Keratinocyte (primary cell): ENCODE results near the gene ZCCHC3. TPM values are rescaled to one million over a fixed set of nuclear protein-coding genes. Genes with fewer than 3 reads are reported as not detected.

Experiments
- DNase-seq: peaks from one replicate; pipeline ENCODE4 v3.0.0-alpha.2; 2011; ENCODE audit warnings: low read depth, missing footprints, low spot score
- FAIRE-seq: peaks from 2 replicates; lab custom pipeline; 2011; peaks lifted over from hg19 to GRCh38; lab: Jason Lieb, UNC
- H2AFZ ChIP-seq: 2 replicates; pipeline ENCODE4 v1.6.0; 2012; ENCODE audit warnings: low read length, control low read depth, inconsistent platforms; ENCODE audit not compliant: control insufficient read depth
- H3K27ac ChIP-seq: 2 replicates; pipeline ENCODE4 v1.5.1; 2011; ENCODE audit warnings: low read length; ENCODE audit not compliant: control insufficient read depth, insufficient read depth
- H3K27me3 ChIP-seq: 3 replicates; pipeline ENCODE4 v1.6.0; 2011; ENCODE audit warnings: low read length; ENCODE audit not compliant: control insufficient read depth, insufficient read depth; ENCODE audit errors: extremely low read depth
- H3K36me3 ChIP-seq, 2 experiments: 2 replicates in 1 of 2; 3 replicates in 1 of 2; pipeline ENCODE4 v1.5.1; 2011; ENCODE audit warnings: low read length in 2 of 2, mild to moderate bottlenecking in 1 of 2; ENCODE audit not compliant: control insufficient read depth in 2 of 2, insufficient read depth in 2 of 2; ENCODE audit errors: extremely low read depth in 1 of 2
- H3K4me1 ChIP-seq: 3 replicates; pipeline ENCODE4 v1.5.1; 2011; ENCODE audit warnings: low read length; ENCODE audit not compliant: control insufficient read depth, insufficient read depth; ENCODE audit errors: extremely low read depth
- H3K4me2 ChIP-seq: 3 replicates; pipeline ENCODE4 v1.6.0; 2011; ENCODE audit warnings: low read depth, low read length; ENCODE audit not compliant: control insufficient read depth, insufficient read depth; ENCODE audit errors: extremely low read depth
- H3K4me3 ChIP-seq, 3 experiments: fragments of 200-600 bp in 1 of 3; sonication (generic) in 1 of 3; 2 replicates in 2 of 3; 3 replicates in 1 of 3; pipeline ENCODE4 v1.5.1; 2011 to 2016; ENCODE audit warnings: low read length in 3 of 3, mild to moderate bottlenecking in 3 of 3, control low read depth in 2 of 3, inconsistent platforms in 1 of 3, low read depth in 1 of 3, mixed read lengths in 1 of 3, mixed run types in 1 of 3, moderate library complexity in 1 of 3; ENCODE audit not compliant: control insufficient read depth in 2 of 3, insufficient read depth in 2 of 3; ENCODE audit errors: extremely low read depth in 1 of 3
- H3K79me2 ChIP-seq: 2 replicates; pipeline ENCODE4 v1.6.0; 2012; ENCODE audit warnings: low read length; ENCODE audit not compliant: control insufficient read depth, insufficient read depth
- H3K9ac ChIP-seq: 3 replicates; pipeline ENCODE4 v1.6.0; 2011; ENCODE audit warnings: low read length; ENCODE audit not compliant: control insufficient read depth, insufficient read depth; ENCODE audit errors: extremely low read depth
- H3K9me1 ChIP-seq: 3 replicates; pipeline ENCODE4 v1.6.0; 2011; ENCODE audit warnings: low read length; ENCODE audit not compliant: control insufficient read depth, insufficient read depth; ENCODE audit errors: extremely low read depth
- H3K9me3 ChIP-seq: 2 replicates; pipeline ENCODE4 v1.5.1; 2012; ENCODE audit warnings: low read depth, low read length; ENCODE audit not compliant: control insufficient read depth
- H4K20me1 ChIP-seq: 3 replicates; pipeline ENCODE4 v1.6.0; 2011; ENCODE audit warnings: low read length; ENCODE audit not compliant: control insufficient read depth, insufficient read depth; ENCODE audit errors: extremely low read depth
- EZH2 ChIP-seq: IDR thresholded peaks from one replicate; pipeline ENCODE4 v1.6.1; 2012; ENCODE audit warnings: inconsistent platforms, mild to moderate bottlenecking, low read length, moderate library complexity
- dilution Hi-C: fragments of 300-500 bp; cut with MboI; formaldehyde crosslinking; loops from one replicate; pipeline ENCODE4 v1.7.0; 2020; ENCODE audit warnings: low sequenced_read_pairs; ENCODE audit not compliant: extremely low pct_ligation_motif_present
- polyA plus RNA-seq, 5 experiments: library from polyadenylated mRNA; depleted of rRNA in 3 of 5; stranded (reverse) in 3 of 5; stranded (forward) in 1 of 5; unstranded in 1 of 5; fragments of >200 nt; gene quantifications; 1 replicate in 1 of 5; 2 replicates in 3 of 5; 3 replicates in 1 of 5; pipeline versions ENCODE4 v1.2.1 to v1.2.3, GENCODE V29; 2011 to 2012; ENCODE audit warnings: missing spikeins in 2 of 5, low read depth in 1 of 5, low replicate concordance in 1 of 5
- TF ChIP-seq, protein P1 (sequence below), 3 experiments: IDR thresholded peaks in 1 of 3; conservative IDR thresholded peaks in 1 of 3; optimal IDR thresholded peaks in 1 of 3; 2 replicates in 2 of 3; 3 replicates in 1 of 3; pipeline versions ENCODE3 to v1.5.1; 2011; ENCODE audit warnings: low read length in 3 of 3, mild to moderate bottlenecking in 3 of 3, moderate library complexity in 2 of 3, control low read depth in 1 of 3, inconsistent platforms in 1 of 3; ENCODE audit not compliant: insufficient read depth in 2 of 3; ENCODE audit errors: extremely low read depth in 1 of 3

The ZCCHC3 gene
- polyA plus RNA-seq, 1 donor (not counting 4 experiments of a cell fraction or from before 2014, with no cell fraction given) = 5.7 TPM

DNA sequence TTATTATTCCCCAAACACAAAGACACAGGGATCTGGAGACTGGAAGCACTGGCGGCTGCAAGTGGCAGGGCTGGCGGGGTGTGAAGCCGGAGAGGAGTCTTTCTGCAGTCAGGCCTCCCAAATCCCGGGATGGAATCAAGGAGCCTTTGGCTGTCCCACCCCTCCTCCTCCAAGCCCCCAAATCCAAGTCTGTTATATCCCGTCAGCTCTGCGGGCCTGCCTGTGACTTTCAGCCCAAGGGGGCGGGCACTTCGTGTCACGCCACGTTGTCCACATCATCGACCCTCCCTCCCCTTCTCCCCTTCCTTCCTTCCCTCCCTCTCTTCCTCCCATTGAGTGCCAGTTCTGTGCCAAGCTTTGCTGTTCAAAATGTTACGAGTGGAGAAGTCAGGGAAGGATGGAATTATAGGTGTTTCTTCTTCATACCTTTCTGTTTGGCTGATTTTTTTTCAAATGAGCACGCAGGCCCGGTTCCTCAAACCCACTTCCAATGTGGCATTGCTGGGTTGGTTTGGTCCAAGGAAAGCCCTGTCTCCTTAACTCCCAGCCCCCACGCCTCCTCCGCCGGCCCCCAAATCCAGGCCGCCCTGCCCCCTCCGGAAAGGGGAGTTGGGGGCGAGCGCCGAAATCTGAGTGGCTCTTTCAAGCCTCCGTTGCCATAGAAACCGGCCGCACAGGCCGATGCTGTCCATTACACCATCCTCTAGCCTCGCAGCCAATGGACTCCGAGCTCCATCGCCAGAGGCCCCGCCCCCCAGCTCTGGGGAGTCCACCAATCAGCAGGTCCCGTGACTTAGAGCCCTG, 12.7 kb downstream of the ZCCHC3 start:
- no peaks in the 10 kb centered on the region for H3K36me3 ChIP-seq
- H3K9ac ChIP-seq = peak overlapping the region; percentile 44
- peaks cover 2% of the 10 kb centered on the region for H4K20me1 ChIP-seq
- H3K27me3 ChIP-seq = no peaks in the 10 kb centered on the region
- TF ChIP-seq, protein P1, sequence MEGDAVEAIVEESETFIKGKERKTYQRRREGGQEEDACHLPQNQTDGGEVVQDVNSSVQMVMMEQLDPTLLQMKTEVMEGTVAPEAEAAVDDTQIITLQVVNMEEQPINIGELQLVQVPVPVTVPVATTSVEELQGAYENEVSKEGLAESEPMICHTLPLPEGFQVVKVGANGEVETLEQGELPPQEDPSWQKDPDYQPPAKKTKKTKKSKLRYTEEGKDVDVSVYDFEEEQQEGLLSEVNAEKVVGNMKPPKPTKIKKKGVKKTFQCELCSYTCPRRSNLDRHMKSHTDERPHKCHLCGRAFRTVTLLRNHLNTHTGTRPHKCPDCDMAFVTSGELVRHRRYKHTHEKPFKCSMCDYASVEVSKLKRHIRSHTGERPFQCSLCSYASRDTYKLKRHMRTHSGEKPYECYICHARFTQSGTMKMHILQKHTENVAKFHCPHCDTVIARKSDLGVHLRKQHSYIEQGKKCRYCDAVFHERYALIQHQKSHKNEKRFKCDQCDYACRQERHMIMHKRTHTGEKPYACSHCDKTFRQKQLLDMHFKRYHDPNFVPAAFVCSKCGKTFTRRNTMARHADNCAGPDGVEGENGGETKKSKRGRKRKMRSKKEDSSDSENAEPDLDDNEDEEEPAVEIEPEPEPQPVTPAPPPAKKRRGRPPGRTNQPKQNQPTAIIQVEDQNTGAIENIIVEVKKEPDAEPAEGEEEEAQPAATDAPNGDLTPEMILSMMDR (optimal IDR thresholded peaks at IDR 0.05 in 1 of 3, IDR thresholded peaks at IDR 0.05 in 1 of 3, conservative IDR thresholded peaks at IDR 0.05 in 1 of 3; ENCODE audit: extremely low read depth in 1 of 3, insufficient read depth in 2 of 3, low read length in 3 of 3) = no peak
- TF ChIP-seq EZH2 = no peak
- peak; percentile 20 for FAIRE-seq
- peaks cover 48% of the 10 kb centered on the region for H3K4me1 ChIP-seq
- peak overlapping the region in 1 of 3 experiments; percentile 7 for H3K4me3 ChIP-seq
- DNase-seq = no peak
- dilution Hi-C loops = no loop called here
- peak overlapping the region; percentile 37 for H3K4me2 ChIP-seq
- H2AFZ ChIP-seq = no peak overlapping the region
- H3K79me2 ChIP-seq = no peaks in the 10 kb centered on the region
- H3K27ac ChIP-seq = peak overlapping the region; percentile 74
- H3K9me3 ChIP-seq = peaks cover 2% of the 10 kb centered on the region
- H3K9me1 ChIP-seq = peaks cover 4% of the 10 kb centered on the region

DNA sequence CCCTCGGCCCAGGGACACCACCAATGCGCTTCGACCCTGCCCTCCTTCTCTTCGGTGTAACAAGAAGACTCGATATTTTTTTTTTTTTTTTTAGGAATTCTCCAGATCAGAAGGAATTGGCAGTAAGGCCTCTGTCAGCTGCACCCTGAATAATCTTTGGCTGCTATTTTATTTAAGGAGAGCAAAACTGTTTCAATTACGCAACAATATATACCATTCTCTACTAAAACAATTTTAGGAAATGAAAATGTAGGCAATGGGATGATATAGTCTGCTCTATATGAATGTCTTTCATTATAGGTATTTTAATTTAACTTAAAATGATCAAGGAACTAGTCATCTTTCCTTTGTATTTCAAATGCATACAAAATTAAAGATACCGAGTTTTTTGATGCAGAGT, 13.3 kb downstream of the ZCCHC3 start:
- Histone ChIP-seq H3K4me2 (no peak overlapping the region), H2AFZ (no peak overlapping the region), H3K4me1 (peaks cover 48% of the 10 kb centered on the region), H4K20me1 (peaks cover 2% of the 10 kb centered on the region), H3K9ac (no peak overlapping the region), H3K9me1 (peaks cover 4% of the 10 kb centered on the region), H3K27me3 (no peaks in the 10 kb centered on the region), H3K9me3 (peaks cover 2% of the 10 kb centered on the region), H3K27ac (no peak overlapping the region), H3K79me2 (no peaks in the 10 kb centered on the region), H3K36me3 (no peaks in the 10 kb centered on the region), H3K4me3 (no peak overlapping the region)
- dilution Hi-C loops = no loop called here
- TF ChIP-seq, protein P1 (optimal IDR thresholded peaks at IDR 0.05 in 1 of 3, IDR thresholded peaks at IDR 0.05 in 1 of 3, conservative IDR thresholded peaks at IDR 0.05 in 1 of 3; ENCODE audit: extremely low read depth in 1 of 3, insufficient read depth in 2 of 3, low read length in 3 of 3) = no peak
- no peak for TF ChIP-seq EZH2
- FAIRE-seq (no peak), DNase-seq (no peak)
